ENCODE data around the gene SLC6A3. TPM values are rescaled to one million over a fixed set of nuclear protein-coding genes. Genes with fewer than 3 reads are reported as not detected.

SLC6A3 gene
- total RNA-seq, 1 donor from 2014 or later: not detected

DNA sequence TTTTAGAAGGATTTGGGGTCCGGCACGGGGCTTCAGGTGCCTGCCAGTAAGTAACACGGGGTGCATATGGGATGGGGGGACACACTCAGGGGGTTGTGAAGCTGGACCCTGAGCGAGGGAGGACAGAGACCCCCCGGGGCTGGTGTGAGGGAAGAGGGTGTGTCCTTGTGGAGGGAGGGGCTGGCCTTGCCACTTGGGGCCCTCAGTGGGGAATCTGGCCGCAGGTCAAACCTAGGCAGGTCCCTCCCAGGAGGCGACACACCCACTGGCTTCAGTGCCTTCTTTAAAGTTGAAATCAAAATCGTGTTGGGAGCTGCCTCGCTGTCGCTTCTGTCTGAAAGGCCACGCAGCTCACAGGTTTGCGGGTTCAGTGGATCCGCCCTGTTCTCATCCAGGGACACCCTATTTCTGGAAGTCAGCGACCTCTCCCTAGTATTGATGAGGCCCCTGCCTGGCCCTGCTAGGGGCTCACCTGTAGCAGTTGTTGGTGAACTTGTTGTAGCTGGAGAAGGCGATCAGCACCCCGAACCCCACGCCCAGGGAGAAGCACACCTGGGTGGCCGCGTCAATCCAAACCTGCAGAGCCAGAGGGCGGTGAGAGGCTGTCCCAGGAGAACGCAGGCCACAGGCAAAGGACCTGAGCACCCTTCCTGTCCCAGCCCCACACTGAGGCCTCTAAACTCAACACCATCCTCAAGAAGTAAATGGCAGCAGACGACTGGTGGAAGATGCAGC lies 29.4 kb downstream of the SLC6A3 start:
- Histone ChIP-seq H3K4me1 (no peaks in the 10 kb centered on the region), H3K4me3 (no peak overlapping the region), H3K36me3 (no peaks in the 10 kb centered on the region), H3K27ac (replicated peaks) (no peak overlapping the region), H3K9me3 (replicated peaks) (no peaks in the 10 kb centered on the region), H3K27me3 (ENCODE audit: low read depth) (peaks cover 53% of the 10 kb centered on the region)
- intact Hi-C loops (cut with micrococcal nuclease): no loop called here
- DNase-seq: peak; percentile 5
- TF ChIP-seq, protein P1, sequence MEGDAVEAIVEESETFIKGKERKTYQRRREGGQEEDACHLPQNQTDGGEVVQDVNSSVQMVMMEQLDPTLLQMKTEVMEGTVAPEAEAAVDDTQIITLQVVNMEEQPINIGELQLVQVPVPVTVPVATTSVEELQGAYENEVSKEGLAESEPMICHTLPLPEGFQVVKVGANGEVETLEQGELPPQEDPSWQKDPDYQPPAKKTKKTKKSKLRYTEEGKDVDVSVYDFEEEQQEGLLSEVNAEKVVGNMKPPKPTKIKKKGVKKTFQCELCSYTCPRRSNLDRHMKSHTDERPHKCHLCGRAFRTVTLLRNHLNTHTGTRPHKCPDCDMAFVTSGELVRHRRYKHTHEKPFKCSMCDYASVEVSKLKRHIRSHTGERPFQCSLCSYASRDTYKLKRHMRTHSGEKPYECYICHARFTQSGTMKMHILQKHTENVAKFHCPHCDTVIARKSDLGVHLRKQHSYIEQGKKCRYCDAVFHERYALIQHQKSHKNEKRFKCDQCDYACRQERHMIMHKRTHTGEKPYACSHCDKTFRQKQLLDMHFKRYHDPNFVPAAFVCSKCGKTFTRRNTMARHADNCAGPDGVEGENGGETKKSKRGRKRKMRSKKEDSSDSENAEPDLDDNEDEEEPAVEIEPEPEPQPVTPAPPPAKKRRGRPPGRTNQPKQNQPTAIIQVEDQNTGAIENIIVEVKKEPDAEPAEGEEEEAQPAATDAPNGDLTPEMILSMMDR (IDR thresholded peaks at IDR 0.05; ENCODE audit: borderline replicate concordance): no peak

DNA sequence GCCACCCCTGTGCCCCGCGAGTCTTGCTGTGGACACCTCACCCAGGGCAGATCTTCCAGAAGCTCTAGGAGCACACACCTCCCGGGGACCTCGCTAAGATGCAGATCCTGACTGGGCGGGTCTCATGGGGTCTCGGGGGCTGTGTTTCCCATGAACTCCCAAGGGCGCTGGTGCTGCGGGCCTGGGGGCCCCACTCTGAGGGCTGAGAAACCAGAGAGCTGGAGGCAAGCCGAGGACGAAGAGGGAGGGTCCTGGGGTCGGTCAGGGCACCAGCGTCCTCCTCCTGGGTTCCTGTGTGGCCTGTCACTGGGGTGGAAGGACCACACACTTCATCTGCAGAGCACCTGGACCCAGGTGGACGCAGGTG lies 30.2 kb downstream of the SLC6A3 start:
- Histone ChIP-seq H3K4me3 (no peak overlapping the region), H3K9me3 (replicated peaks) (no peaks in the 10 kb centered on the region), H3K4me1 (no peaks in the 10 kb centered on the region), H3K27ac (replicated peaks) (no peak overlapping the region), H3K27me3 (ENCODE audit: low read depth) (peaks cover 59% of the 10 kb centered on the region), H3K36me3 (no peaks in the 10 kb centered on the region)
- TF ChIP-seq, protein P1 (IDR thresholded peaks at IDR 0.05; ENCODE audit: borderline replicate concordance): no peak
- intact Hi-C loops (cut with micrococcal nuclease): no loop called here
- peak; percentile 7 for DNase-seq

DNA sequence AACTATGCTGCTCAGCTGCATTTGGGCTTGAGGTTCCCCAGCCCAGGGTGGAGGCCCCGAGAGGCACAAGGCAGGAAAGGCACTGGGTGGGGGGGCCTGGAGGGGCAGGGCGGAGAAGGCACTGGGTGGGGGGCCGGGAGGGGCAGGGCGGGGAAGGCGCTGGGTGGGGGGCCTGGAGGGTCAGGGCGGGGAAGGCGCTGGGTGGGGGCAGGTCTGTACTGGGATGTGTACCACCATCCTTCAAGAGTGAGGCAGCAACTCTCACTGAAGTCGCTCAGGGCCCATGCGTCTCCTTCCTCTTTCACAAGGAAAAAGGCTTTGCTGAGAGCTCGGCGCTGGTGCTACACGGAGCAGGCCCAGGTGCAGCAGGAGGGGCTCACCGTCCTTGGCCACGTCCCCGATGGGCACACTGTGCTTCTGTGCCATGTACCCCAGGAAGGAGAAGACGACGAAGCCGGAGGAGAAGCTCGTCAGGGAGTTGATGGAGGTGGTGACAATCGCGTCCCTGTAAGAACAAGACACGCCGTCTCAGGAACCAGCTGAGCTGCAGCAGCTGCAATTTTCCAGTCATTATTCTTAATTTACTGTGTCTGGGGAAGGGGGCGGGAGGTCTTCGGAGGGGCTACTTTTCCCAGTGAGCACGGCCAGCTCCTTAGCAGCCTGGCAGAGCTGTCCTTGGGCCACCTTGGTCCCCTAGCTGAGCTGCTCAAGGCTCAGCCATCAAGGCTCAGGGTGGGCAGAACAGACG lies 30.8 kb downstream of the SLC6A3 start:
- peak; percentile 12 for DNase-seq
- intact Hi-C loops (cut with micrococcal nuclease): no loop called here
- TF ChIP-seq, protein P1 (IDR thresholded peaks at IDR 0.05; ENCODE audit: borderline replicate concordance): no peak
- Histone ChIP-seq H3K36me3 (no peaks in the 10 kb centered on the region), H3K27me3 (ENCODE audit: low read depth) (peaks cover 65% of the 10 kb centered on the region), H3K27ac (replicated peaks) (no peak overlapping the region), H3K9me3 (replicated peaks) (no peaks in the 10 kb centered on the region), H3K4me3 (no peak overlapping the region), H3K4me1 (no peaks in the 10 kb centered on the region)

GRCh38 chr5:1413611-1414241 lies 31.5 kb downstream of the SLC6A3 start:
- Histone ChIP-seq H3K27ac (replicated peaks) (no peak overlapping the region), H3K27me3 (ENCODE audit: low read depth) (peaks cover 73% of the 10 kb centered on the region), H3K9me3 (replicated peaks) (no peaks in the 10 kb centered on the region), H3K4me3 (no peak overlapping the region), H3K4me1 (no peaks in the 10 kb centered on the region), H3K36me3 (no peaks in the 10 kb centered on the region)
- intact Hi-C loops (cut with micrococcal nuclease): no loop called here
- peak; percentile 9 for DNase-seq
- TF ChIP-seq, protein P1 (IDR thresholded peaks at IDR 0.05; ENCODE audit: borderline replicate concordance): no peak

DNA sequence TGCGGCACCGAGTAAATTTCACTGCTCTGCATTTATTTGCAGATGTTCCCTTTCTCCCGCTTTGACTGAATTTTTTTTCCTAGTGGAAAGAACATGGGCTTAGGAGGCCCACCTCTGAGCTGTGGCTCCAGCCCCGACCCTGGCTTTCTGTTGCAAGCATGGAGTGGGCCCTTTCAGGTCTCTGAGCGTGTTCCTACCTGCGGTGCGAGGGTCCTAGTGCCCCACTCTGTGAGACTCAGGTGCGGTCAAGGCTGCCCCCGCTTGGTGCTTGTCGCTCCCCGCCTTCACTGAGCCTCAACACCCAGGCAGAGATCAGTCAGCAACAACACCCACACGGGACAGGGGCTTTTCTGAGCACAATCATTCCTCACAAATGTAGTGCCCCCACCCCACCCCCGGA lies 32.0 kb downstream of the SLC6A3 start:
- TF ChIP-seq, protein P1 (IDR thresholded peaks at IDR 0.05; ENCODE audit: borderline replicate concordance): no peak
- H3K9me3 ChIP-seq (replicated peaks): no peaks in the 10 kb centered on the region
- no peak overlapping the region for H3K27ac ChIP-seq (replicated peaks)
- DNase-seq: peak; percentile 2
- no peak overlapping the region for H3K4me3 ChIP-seq
- no peaks in the 10 kb centered on the region for H3K4me1 ChIP-seq
- no peaks in the 10 kb centered on the region for H3K36me3 ChIP-seq
- intact Hi-C loops (cut with micrococcal nuclease): no loop called here
- H3K27me3 ChIP-seq (ENCODE audit: low read depth): peaks cover 78% of the 10 kb centered on the region
